SK-N-SH treated with all-trans-retinoic acid at 6 μM for 48 hours (cell line): Measurements from ENCODE around the gene MAML3.

Experiments used
- ATAC-seq: fragments of 200-7000 bp; cut with Tn5 transposase; 3 replicates; pipeline ENCODE4 v1.9.1; 2020; ENCODE audit warnings: mild to moderate bottlenecking, moderate library complexity
- ARNTL ChIP-seq: fragments of 450-650 bp; formaldehyde crosslinking; IDR thresholded peaks from 2 replicates; pipeline ENCODE4 v1.5.0; 2020; ENCODE audit warnings: low read depth, mild to moderate bottlenecking, moderate library complexity, borderline replicate concordance
- BACH2 ChIP-seq: fragments of 250-450 bp; sonication (Bioruptor Pico); IDR thresholded peaks from 2 replicates; pipeline ENCODE4 v1.9.0; 2021; ENCODE audit warnings: mild to moderate bottlenecking, borderline replicate concordance
- CREB5 ChIP-seq: fragments of 250-450 bp; sonication (Bioruptor Pico); IDR thresholded peaks from 2 replicates; pipeline ENCODE4 v1.5.1; 2020; ENCODE audit warnings: low read depth, mild to moderate bottlenecking, moderate library complexity
- CSDC2 ChIP-seq: fragments of 250-450 bp; sonication (Bioruptor Pico); IDR thresholded peaks from 2 replicates; pipeline ENCODE4 v1.5.0; 2020; ENCODE audit warnings: mild to moderate bottlenecking, moderate library complexity
- CSRNP3 ChIP-seq: fragments of 250-450 bp; sonication (Bioruptor Pico); IDR thresholded peaks from 2 replicates; pipeline ENCODE4 v1.5.1; 2021; ENCODE audit warnings: mild to moderate bottlenecking, moderate library complexity
- ESRRG ChIP-seq: fragments of 250-450 bp; sonication (Bioruptor Pico); IDR thresholded peaks from 2 replicates; pipeline ENCODE4 v1.6.1; 2021; ENCODE audit warnings: mild to moderate bottlenecking
- GLIS3 ChIP-seq: fragments of 250-450 bp; sonication (Bioruptor Pico); IDR thresholded peaks from 2 replicates; pipeline ENCODE4 v1.5.0; 2020; ENCODE audit warnings: mild to moderate bottlenecking, moderate library complexity
- ISL1 ChIP-seq: fragments of 250-450 bp; sonication (Bioruptor Pico); IDR thresholded peaks from 2 replicates; pipeline ENCODE4 v2.1.2; 2022; ENCODE audit warnings: mild to moderate bottlenecking, moderate library complexity
- OSR1 ChIP-seq: fragments of 250-450 bp; sonication (Bioruptor Pico); IDR thresholded peaks from 2 replicates; pipeline ENCODE4 v1.8.0; 2022; ENCODE audit warnings: moderate library complexity, mild to moderate bottlenecking, inconsistent platforms
- PATZ1 ChIP-seq: fragments of 250-450 bp; sonication (Bioruptor Pico); IDR thresholded peaks from 2 replicates; pipeline ENCODE4 v1.8.0; 2020; ENCODE audit warnings: mild to moderate bottlenecking, moderate library complexity, borderline replicate concordance
- POU6F1 ChIP-seq: fragments of 250-450 bp; sonication (Bioruptor Pico); IDR thresholded peaks from 2 replicates; pipeline ENCODE4 v1.8.0; 2021; ENCODE audit warnings: low read depth, mild to moderate bottlenecking, moderate library complexity, borderline replicate concordance
- SNAI2 ChIP-seq: fragments of 250-450 bp; sonication (Bioruptor Pico); IDR thresholded peaks from 2 replicates; pipeline ENCODE4 v1.5.0; 2020; ENCODE audit warnings: mild to moderate bottlenecking, moderate library complexity
- TCF4 ChIP-seq: fragments of 250-450 bp; sonication (Bioruptor Pico); IDR thresholded peaks from 2 replicates; pipeline ENCODE4 v1.8.0; 2021; ENCODE audit warnings: mild to moderate bottlenecking, moderate library complexity, borderline replicate concordance
- TOX ChIP-seq: fragments of 250-450 bp; sonication (Bioruptor Pico); IDR thresholded peaks from 2 replicates; pipeline ENCODE4 v1.8.0; 2021; ENCODE audit warnings: mild to moderate bottlenecking, moderate library complexity, borderline replicate concordance
- TSHZ2 ChIP-seq: fragments of 250-450 bp; sonication (Bioruptor Pico); IDR thresholded peaks from 2 replicates; pipeline ENCODE4 v1.5.0; 2020; ENCODE audit warnings: mild to moderate bottlenecking, moderate library complexity
- ZC3H10 ChIP-seq: fragments of 250-450 bp; sonication (Bioruptor Pico); IDR thresholded peaks from 2 replicates; pipeline ENCODE4 v1.5.1; 2021; ENCODE audit warnings: mild to moderate bottlenecking, moderate library complexity
- ZFP3 ChIP-seq: fragments of 250-450 bp; sonication (Bioruptor Pico); IDR thresholded peaks from 2 replicates; pipeline ENCODE4 v1.5.0; 2020; ENCODE audit warnings: mild to moderate bottlenecking, moderate library complexity
- ZFP30 ChIP-seq: fragments of 450-650 bp; formaldehyde crosslinking; IDR thresholded peaks from 2 replicates; pipeline ENCODE4 v1.5.0; 2022; ENCODE audit warnings: mild to moderate bottlenecking, moderate library complexity
- ZNF565 ChIP-seq: fragments of 450-650 bp; formaldehyde crosslinking; conservative IDR thresholded peaks from 2 replicates; pipeline ENCODE4 v1.5.0; 2020; ENCODE audit warnings: low read depth, mild to moderate bottlenecking, moderate library complexity
- ZNF70 ChIP-seq: fragments of 450-650 bp; formaldehyde crosslinking; IDR thresholded peaks from 2 replicates; pipeline ENCODE4 v1.5.0; 2020; ENCODE audit warnings: mild to moderate bottlenecking, moderate library complexity
- ZNF8 ChIP-seq: fragments of 450-650 bp; formaldehyde crosslinking; IDR thresholded peaks from 2 replicates; pipeline ENCODE4 v1.5.0; 2020; ENCODE audit warnings: mild to moderate bottlenecking, moderate library complexity

Gene MAML3

GRCh38 chr4:139848028-139848427 lies 306.0 kb downstream of the MAML3 start (continued):
- TF ChIP-seq ESRRG (CRISPR knock-in tag) (no peak), ZFP3 (CRISPR knock-in tag) (no peak), ZNF70 (CRISPR knock-in tag) (no peak)

- ATAC-seq: no peak
- no peak for TF ChIP-seq PATZ1
- TF ChIP-seq ZNF565 (CRISPR knock-in tag): no peak
- no peak for TF ChIP-seq ARNTL (CRISPR knock-in tag)
- TF ChIP-seq TCF4: no peak
- no peak for TF ChIP-seq OSR1
- TF ChIP-seq BACH2 (CRISPR knock-in tag): no peak
- no peak for TF ChIP-seq ZNF8
- TF ChIP-seq CSDC2: no peak
- TF ChIP-seq CSRNP3 (CRISPR knock-in tag): no peak
Observed at GRCh38 chr4:139847602-139848001, 306.4 kb downstream of the MAML3 start.

- no peak for ATAC-seq
- no peak for TF ChIP-seq ZNF70 (CRISPR knock-in tag)
- no peak for TF ChIP-seq SNAI2
- TF ChIP-seq POU6F1: no peak
- no peak for TF ChIP-seq ZC3H10 (CRISPR knock-in tag)
- TF ChIP-seq BACH2 (CRISPR knock-in tag): no peak
- TF ChIP-seq CSDC2: no peak
- no peak for TF ChIP-seq ESRRG (CRISPR knock-in tag)
- no peak for TF ChIP-seq ZNF8
- no peak for TF ChIP-seq ARNTL (CRISPR knock-in tag)
- no peak for TF ChIP-seq ZFP30 (CRISPR knock-in tag)
- no peak for TF ChIP-seq PATZ1
- no peak for TF ChIP-seq TOX (CRISPR knock-in tag)
- no peak for TF ChIP-seq CSRNP3 (CRISPR knock-in tag)
- no peak for TF ChIP-seq TSHZ2 (CRISPR knock-in tag)
- no peak for TF ChIP-seq CREB5 (CRISPR knock-in tag)
- TF ChIP-seq TCF4: no peak
- TF ChIP-seq ZFP3 (CRISPR knock-in tag): no peak
- TF ChIP-seq GLIS3 (CRISPR knock-in tag): no peak
- no peak for TF ChIP-seq ISL1 (CRISPR knock-in tag)
Observed at GRCh38 chr4:139846766-139847165, 307.2 kb downstream of the MAML3 start.
